HCT116 (cell line): Measurements from ENCODE around the gene PTPN21. TPM values are rescaled to one million over a fixed set of nuclear protein-coding genes. Genes with fewer than 3 reads are reported as not detected.

Experiments used
- ATAC-seq: fragments of 200-7000 bp; cut with Tn5 transposase; 2 replicates; pipeline ENCODE4 v1.9.1; 2020; ENCODE audit warnings: mild to moderate bottlenecking, moderate library complexity
- BruUV-seq: library from RNA; stranded (reverse); fragments of 400-500 nt; replicated peaks from 2 replicates; lab custom pipeline; 2021; lab: Mats Ljungman, UMichigan
- CTCF ChIA-PET: fragments of 300-600 bp; sonication (Branson Sonifier 250); formaldehyde crosslinking; loops from one replicate; lab custom pipeline; 2021; ENCODE audit warnings: antibody characterized with exemption; lab: Charles Lee
- POLR2A ChIA-PET: fragments of 300-600, 350-600 bp; sonication (Branson Sonifier 250); formaldehyde crosslinking; loops from one replicate; lab custom pipeline; 2021; ENCODE audit warnings: antibody characterized with exemption; lab: Charles Lee
- RAD21 ChIA-PET, 2 experiments: fragments of 300-600 bp; sonication (Branson Sonifier 250); formaldehyde crosslinking; loops; one replicate each; lab custom pipeline; 2023; ENCODE audit warnings: low total read pairs in 2 of 2; ENCODE audit not compliant: uncharacterized antibody in 2 of 2, unreplicated experiment in 2 of 2, low non-redundant PET in 1 of 2; lab: Charles Lee
- DNase-seq: peaks from one replicate; pipeline ENCODE4 v3.0.0-alpha.2; 2010; ENCODE audit warnings: low read depth, low spot score
- H2AFZ ChIP-seq: fragments of 200-600 bp; shearing (Covaris generic), sonication (generic); 2 replicates; pipeline ENCODE4 v1.6.1; 2017; ENCODE audit warnings: low read depth, mixed run types, mixed read lengths, antibody characterized with exemption, low read length; ENCODE audit not compliant: poor library complexity, severe bottlenecking
- H3K27ac ChIP-seq: 2 replicates; pipeline ENCODE4 v1.5.1; 2012; ENCODE audit warnings: low read depth, low read length
- H3K27me3 ChIP-seq: fragments of 200-600 bp; sonication (generic); 2 replicates; pipeline ENCODE4 v1.6.1; 2016; ENCODE audit warnings: mixed run types, low read length, mixed read lengths; ENCODE audit not compliant: insufficient read depth
- H3K36me3 ChIP-seq, 2 experiments: fragments of 200-500 bp in 1 of 2; fragments of 200-600 bp in 1 of 2; sonication (Bioruptor generic) in 1 of 2; sonication (generic) in 1 of 2; 2 replicates each; pipeline versions ENCODE4 v1.5.1 to v1.6.1; 2014 to 2016; ENCODE audit warnings: low read length in 2 of 2, inconsistent platforms in 1 of 2, mixed read lengths in 1 of 2, mixed run types in 1 of 2; ENCODE audit not compliant: insufficient read depth in 2 of 2, control insufficient read depth in 1 of 2
- H3K4me1 ChIP-seq, 2 experiments: fragments of 200-600 bp in 1 of 2; sonication (generic) in 1 of 2; 2 replicates each; pipeline versions ENCODE4 v1.5.1 to v1.6.1; 2012 to 2017; ENCODE audit warnings: low read length in 2 of 2, inconsistent platforms in 1 of 2, mild to moderate bottlenecking in 1 of 2, mixed read lengths in 1 of 2, mixed run types in 1 of 2, moderate library complexity in 1 of 2; ENCODE audit not compliant: insufficient read depth in 2 of 2, control insufficient read depth in 1 of 2
- H3K4me2 ChIP-seq: fragments of 200-600 bp; sonication (generic); 2 replicates; pipeline ENCODE4 v1.6.1; 2017; ENCODE audit warnings: mixed run types, low read length, mixed read lengths
- H3K4me3 ChIP-seq, 2 experiments: fragments of 200-600 bp in 1 of 2; sonication (generic) in 1 of 2; replicated peaks in 1 of 2; 2 replicates each; pipeline ENCODE4 v1.5.1; 2011 to 2016; ENCODE audit warnings: low read length in 2 of 2, control low read depth in 1 of 2, low read depth in 1 of 2, mild to moderate bottlenecking in 1 of 2, mixed read lengths in 1 of 2, mixed run types in 1 of 2
- H3K79me2 ChIP-seq: fragments of 200-600 bp; sonication (generic); 2 replicates; pipeline ENCODE4 v1.6.1; 2017; ENCODE audit warnings: mild to moderate bottlenecking, mixed run types, low read length, moderate library complexity, mixed read lengths; ENCODE audit not compliant: insufficient read depth
- H3K9ac ChIP-seq: fragments of 200-600 bp; sonication (generic); 2 replicates; pipeline ENCODE4 v1.6.1; 2016; ENCODE audit warnings: low read length, mixed read lengths
- H3K9me2 ChIP-seq: fragments of 200-600 bp; sonication (generic), shearing (Covaris generic); 2 replicates; pipeline ENCODE4 v1.6.1; 2017; ENCODE audit warnings: mixed run types, mild to moderate bottlenecking, moderate library complexity; ENCODE audit not compliant: insufficient read depth
- H3K9me3 ChIP-seq, 2 experiments: fragments of 200-500 bp in 1 of 2; fragments of 200-600 bp in 1 of 2; sonication (Bioruptor generic) in 1 of 2; sonication (generic) in 1 of 2; 2 replicates each; pipeline ENCODE4 v1.6.1; 2014 to 2017; ENCODE audit warnings: low read length in 2 of 2, mixed read lengths in 2 of 2, inconsistent platforms in 1 of 2, low read depth in 1 of 2, mild to moderate bottlenecking in 1 of 2, mixed run types in 1 of 2, moderate library complexity in 1 of 2; ENCODE audit not compliant: control insufficient read depth in 1 of 2, insufficient read depth in 1 of 2
- H4K20me1 ChIP-seq: fragments of 200-600 bp; sonication (generic), shearing (Covaris generic); 2 replicates; pipeline ENCODE4 v1.6.1; 2017; ENCODE audit warnings: mixed run types, mild to moderate bottlenecking, moderate library complexity; ENCODE audit not compliant: insufficient read depth
- CBX3 ChIP-seq: IDR thresholded peaks from 2 replicates; pipeline ENCODE4 v1.6.1; 2012; ENCODE audit warnings: low read depth
- CEBPB ChIP-seq: IDR thresholded peaks from 2 replicates; pipeline ENCODE4 v1.6.1; 2012; ENCODE audit warnings: low read depth
- EZH2phosphoT487 ChIP-seq: fragments of 200-600 bp; IDR thresholded peaks from 2 replicates; pipeline ENCODE4 v1.6.1; 2018; ENCODE audit warnings: antibody characterized with exemption, borderline replicate concordance
- POLR2A ChIP-seq: IDR thresholded peaks from 2 replicates; pipeline ENCODE4 v1.7.0; 2011; ENCODE audit warnings: borderline replicate concordance; ENCODE audit not compliant: insufficient read depth, insufficient read length; ENCODE audit errors: extremely low read depth
- SIN3A ChIP-seq: IDR thresholded peaks from 2 replicates; pipeline ENCODE4 v1.6.1; 2012; ENCODE audit warnings: low read depth
- SP1 ChIP-seq: IDR thresholded peaks from 2 replicates; pipeline ENCODE4 v1.6.1; 2012; ENCODE audit warnings: low read depth
- ZBTB33 ChIP-seq: IDR thresholded peaks from 2 replicates; pipeline ENCODE4 v1.6.1; 2011; ENCODE audit warnings: mild to moderate bottlenecking, low read length, moderate library complexity; ENCODE audit not compliant: insufficient replicate concordance; ENCODE audit errors: extremely low read depth
- ZNF274 ChIP-seq: fragments of 200-500 bp; sonication (Bioruptor generic); IDR thresholded peaks from 2 replicates; pipeline ENCODE4 v1.6.1; 2014; ENCODE audit warnings: mild to moderate bottlenecking, low read depth, low read length, inconsistent platforms
- intact Hi-C: fragments of 100-400 bp; cut with micrococcal nuclease; formaldehyde crosslinking; loops from 2 replicates; pipeline ENCODE4 v1.10.0; 2022
- total RNA-seq: library from RNA; stranded (reverse); gene quantifications from one replicate; pipeline ENCODE4 v1.2.1, GENCODE V29; 2021; ENCODE audit not compliant: unreplicated experiment

The PTPN21 gene
- total RNA-seq, 1 experiment from 2014 or later = 7.6 TPM

DNA sequence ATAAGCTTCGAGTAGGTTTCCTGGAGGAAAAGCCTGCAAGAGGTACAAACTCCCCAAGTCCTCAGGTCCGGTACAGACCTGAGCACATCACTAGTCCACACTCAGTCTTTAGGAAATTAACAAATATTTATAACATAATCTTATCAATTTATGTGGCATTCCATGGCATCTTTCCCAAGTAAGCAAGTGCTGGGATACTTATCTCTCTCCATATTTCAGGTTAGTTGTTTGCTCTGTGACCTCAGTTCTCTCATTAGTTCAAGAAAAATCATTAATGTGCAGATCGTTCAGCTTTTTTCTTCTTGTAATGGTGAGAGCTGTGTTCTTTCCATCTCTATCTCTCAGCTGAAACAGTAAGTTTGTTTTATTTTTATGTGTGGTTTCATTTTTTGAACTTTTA lies 134.6 kb downstream of the PTPN21 start (continued):
- no peak for TF ChIP-seq ZBTB33
- no peak for TF ChIP-seq CBX3
- no peak for TF ChIP-seq SIN3A
- no peak for TF ChIP-seq ZNF274
- no peak for TF ChIP-seq CEBPB
- no peak for TF ChIP-seq SP1
- no peak for TF ChIP-seq EZH2phosphoT487

DNA sequence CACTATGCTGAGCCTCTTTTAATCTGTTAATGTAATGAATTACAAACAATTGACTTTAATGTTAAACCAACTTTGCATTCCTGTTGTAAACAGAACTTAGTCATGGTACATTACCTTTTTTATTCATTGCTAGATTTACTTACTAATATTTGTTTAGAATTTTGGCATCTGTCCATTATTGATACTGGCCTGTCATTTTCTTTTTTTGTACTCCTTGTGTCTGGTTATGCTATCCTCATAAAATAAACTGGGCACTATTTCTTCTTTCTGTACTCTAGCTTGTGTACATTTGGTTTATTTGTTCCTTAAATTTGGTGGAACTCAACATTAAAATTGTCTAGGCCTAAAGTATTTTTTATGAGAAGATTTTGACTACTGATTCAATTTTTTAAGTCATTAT lies 137.2 kb downstream of the PTPN21 start:
- intact Hi-C loops = no loop called here
- Histone ChIP-seq H3K27ac (no peak overlapping the region), H3K9me3 (no peaks in the 10 kb centered on the region), H2AFZ (no peak overlapping the region), H3K4me1 (no peaks in the 10 kb centered on the region), H3K9me2 (no peaks in the 10 kb centered on the region), H3K27me3 (no peaks in the 10 kb centered on the region), H3K36me3 (no peaks in the 10 kb centered on the region), H3K9ac (no peak overlapping the region), H4K20me1 (no peaks in the 10 kb centered on the region), H3K79me2 (no peaks in the 10 kb centered on the region), H3K4me2 (no peak overlapping the region), H3K4me3 (no peak overlapping the region)
- ATAC-seq (no peak), DNase-seq (no peak)
- ChIA-PET CTCF (no interaction called here), RAD21 (no interaction called here), POLR2A (no interaction called here)
- TF ChIP-seq ZNF274 (no peak), EZH2phosphoT487 (no peak), POLR2A (no peak)
- no TSS peak for BruUV-seq

Other genes starting within 250 kb of the PTPN21 start
- not detected for gene KCNK10, start 231.7 kb downstream of the PTPN21 start, total RNA-seq
- gene SPATA7, start 169.3 kb downstream of the PTPN21 start, total RNA-seq = 6.2 TPM
- 66.2 TPM for gene ZC3H14, start 8.0 kb upstream of the PTPN21 start, total RNA-seq
- 1.8 TPM for gene EML5, start 237.9 kb upstream of the PTPN21 start, total RNA-seq